IMR-90 (cell line): ENCODE results near the gene KRABD2.

ENCODE experiments used
- ATAC-seq: fragments of 200-7000 bp; cut with Tn5 transposase; 2 replicates; pipeline ENCODE4 v1.9.1; 2020; ENCODE audit warnings: low read depth, mild to moderate bottlenecking, moderate library complexity
- BruUV-seq: library from RNA; stranded (reverse); fragments of 400-500 nt; replicated peaks from 2 replicates; lab custom pipeline; 2021; lab: Mats Ljungman, UMichigan
- CTCF ChIA-PET: fragments of 300-600 bp; formaldehyde crosslinking; extraction: SDS; loops from one replicate; lab custom pipeline; 2021; ENCODE audit warnings: antibody characterized with exemption; lab: Yijun Ruan, JAX
- POLR2A ChIA-PET: fragments of 300-600 bp; sonication (Branson Sonifier 250); formaldehyde crosslinking; loops from one replicate; lab custom pipeline; 2022; ENCODE audit warnings: antibody characterized with exemption; ENCODE audit not compliant: unreplicated experiment; lab: Charles Lee
- DNase-seq: peaks from one replicate; pipeline ENCODE4 v3.0.0; 2013
- H2AFZ ChIP-seq: replicated peaks from 2 replicates; pipeline ENCODE3; 2013; ENCODE audit warnings: low read length, mild to moderate bottlenecking; ENCODE audit not compliant: poor library complexity
- H2AK5ac ChIP-seq: 2 replicates; pipeline ENCODE4 v1.6.1; 2013; ENCODE audit warnings: low read depth, low read length, inconsistent platforms
- H2AK9ac ChIP-seq: replicated peaks from 2 replicates; pipeline ENCODE3; 2013; ENCODE audit warnings: mild to moderate bottlenecking, low read depth, low read length, moderate library complexity; ENCODE audit not compliant: poor library complexity
- H2BK120ac ChIP-seq: 2 replicates; pipeline ENCODE4 v1.6.1; 2013; ENCODE audit warnings: low read depth, low read length, inconsistent platforms
- H2BK15ac ChIP-seq: 3 replicates; pipeline ENCODE4 v1.6.1; 2013; ENCODE audit warnings: low read depth, low read length, inconsistent platforms
- H2BK20ac ChIP-seq: 2 replicates; pipeline ENCODE4 v1.6.1; 2013; ENCODE audit warnings: low read depth, mild to moderate bottlenecking, inconsistent platforms, low read length, moderate library complexity
- H2BK5ac ChIP-seq: 2 replicates; pipeline ENCODE4 v1.6.1; 2013; ENCODE audit warnings: mild to moderate bottlenecking, low read depth, low read length, inconsistent platforms; ENCODE audit not compliant: poor library complexity, severe bottlenecking
- H3K14ac ChIP-seq: replicated peaks from 2 replicates; pipeline ENCODE4 v1.6.1; 2013; ENCODE audit warnings: low read depth, low read length, inconsistent platforms
- H3K18ac ChIP-seq: 2 replicates; pipeline ENCODE4 v1.6.1; 2013; ENCODE audit warnings: low read depth, low read length, control low read depth
- H3K23ac ChIP-seq: 2 replicates; pipeline ENCODE4 v1.6.1; 2013; ENCODE audit warnings: low read depth, low read length, inconsistent platforms
- H3K27ac ChIP-seq: 2 replicates; pipeline ENCODE4 v1.5.1; 2013; ENCODE audit warnings: mild to moderate bottlenecking, control low read depth, low read length; ENCODE audit not compliant: insufficient read depth
- H3K27me3 ChIP-seq: 2 replicates; pipeline ENCODE4 v1.6.1; 2013; ENCODE audit warnings: low read length; ENCODE audit not compliant: control insufficient read depth, insufficient read depth
- H3K36me3 ChIP-seq: 2 replicates; pipeline ENCODE4 v1.6.1; 2013; ENCODE audit warnings: low read length, mixed read lengths; ENCODE audit not compliant: control insufficient read depth, insufficient read depth
- H3K4ac ChIP-seq: 2 replicates; pipeline ENCODE4 v1.6.1; 2013; ENCODE audit warnings: low read depth, low read length, inconsistent platforms
- H3K4me1 ChIP-seq: 2 replicates; pipeline ENCODE4 v1.6.1; 2013; ENCODE audit warnings: low read length, mixed read lengths; ENCODE audit not compliant: control insufficient read depth, insufficient read depth
- H3K4me2 ChIP-seq: 2 replicates; pipeline ENCODE4 v1.6.1; 2013; ENCODE audit warnings: low read depth, mild to moderate bottlenecking, control low read depth, low read length, moderate library complexity
- H3K4me3 ChIP-seq: 2 replicates; pipeline ENCODE4 v1.5.1; 2013; ENCODE audit warnings: low read depth, mild to moderate bottlenecking, control low read depth, low read length, moderate library complexity; ENCODE audit not compliant: insufficient read depth
- H3K56ac ChIP-seq: 2 replicates; pipeline ENCODE4 v1.6.1; 2013; ENCODE audit warnings: low read length, inconsistent platforms; ENCODE audit not compliant: insufficient read depth; ENCODE audit errors: extremely low read depth
- H3K79me1 ChIP-seq, 2 experiments: 2 replicates each; pipeline ENCODE4 v1.6.1; 2013; ENCODE audit warnings: low read length in 2 of 2, inconsistent platforms in 1 of 2, low read depth in 1 of 2
- H3K9ac ChIP-seq: 2 replicates; pipeline ENCODE4 v1.6.1; 2013; ENCODE audit warnings: low read depth, low read length, control low read depth
- H3K9me1 ChIP-seq: 2 replicates; pipeline ENCODE4 v1.6.1; 2013; ENCODE audit warnings: low read length, inconsistent platforms; ENCODE audit not compliant: insufficient read depth
- H3K9me3 ChIP-seq: 2 replicates; pipeline ENCODE4 v1.6.1; 2013; ENCODE audit warnings: low read length; ENCODE audit not compliant: control insufficient read depth, insufficient read depth
- H4K20me1 ChIP-seq: 2 replicates; pipeline ENCODE4 v1.6.1; 2013; ENCODE audit warnings: low read length, inconsistent platforms; ENCODE audit not compliant: insufficient read depth
- H4K5ac ChIP-seq: 2 replicates; pipeline ENCODE4 v1.6.1; 2013; ENCODE audit warnings: mild to moderate bottlenecking, low read depth, low read length, control low read depth
- H4K8ac ChIP-seq, 2 experiments: 2 replicates each; pipeline ENCODE4 v1.6.1; 2013; ENCODE audit warnings: low read depth in 2 of 2, low read length in 2 of 2, control low read depth in 1 of 2, inconsistent platforms in 1 of 2
- H4K91ac ChIP-seq: 2 replicates; pipeline ENCODE4 v1.6.1; 2013; ENCODE audit warnings: low read depth, low read length, inconsistent platforms; ENCODE audit not compliant: insufficient read depth
- BHLHE40 ChIP-seq: fragments of 150-350 bp; IDR thresholded peaks from 2 replicates; pipeline ENCODE4 v1.6.1; 2016; ENCODE audit warnings: mild to moderate bottlenecking, low read depth, low read length
- CEBPB ChIP-seq: IDR thresholded peaks from 2 replicates; pipeline ENCODE4 v1.6.1; 2012; ENCODE audit warnings: low read depth, low read length, improper control_type of control experiment
- CHD1 ChIP-seq: IDR thresholded peaks from 2 replicates; pipeline ENCODE4 v1.6.1; 2012; ENCODE audit warnings: low read depth, low read length, improper control_type of control experiment
- ELK1 ChIP-seq: fragments of 150-350 bp; IDR thresholded peaks from 2 replicates; pipeline ENCODE4 v1.6.1; 2016; ENCODE audit warnings: low read depth, mild to moderate bottlenecking, low read length, moderate library complexity, borderline replicate concordance
- FOS ChIP-seq: fragments of 150-350 bp; IDR thresholded peaks from 2 replicates; pipeline ENCODE4 v1.6.1; 2016; ENCODE audit warnings: low read depth, low read length
- MAFK ChIP-seq: IDR thresholded peaks from 2 replicates; pipeline ENCODE4 v1.6.1; 2012; ENCODE audit warnings: low read depth, low read length, improper control_type of control experiment
- MAZ ChIP-seq: IDR thresholded peaks from 2 replicates; pipeline ENCODE4 v1.6.1; 2012; ENCODE audit warnings: low read depth, mild to moderate bottlenecking, low read length, improper control_type of control experiment, moderate library complexity, borderline replicate concordance
- MXI1 ChIP-seq: IDR thresholded peaks from 2 replicates; pipeline ENCODE4 v1.6.1; 2012; ENCODE audit warnings: low read depth, mild to moderate bottlenecking, low read length, moderate library complexity, borderline replicate concordance
- NFE2L2 ChIP-seq: fragments of 150-350 bp; IDR thresholded peaks from 2 replicates; pipeline ENCODE4 v1.6.1; 2016; ENCODE audit warnings: low read depth, mild to moderate bottlenecking, low read length
- POLR2A ChIP-seq: IDR thresholded peaks from 2 replicates; pipeline ENCODE4 v1.6.1; 2012; ENCODE audit warnings: mild to moderate bottlenecking, low read depth, low read length
- RAD21 ChIP-seq: IDR thresholded peaks from 2 replicates; pipeline ENCODE4 v1.6.1; 2012; ENCODE audit warnings: low read length, improper control_type of control experiment
- RFX5 ChIP-seq: IDR thresholded peaks from 2 replicates; pipeline ENCODE4 v1.8.0; 2012; ENCODE audit warnings: low read depth, mild to moderate bottlenecking, low read length, moderate library complexity
- SMC3 ChIP-seq: fragments of 150-350 bp; IDR thresholded peaks from 2 replicates; pipeline ENCODE4 v1.6.1; 2016; ENCODE audit warnings: low read depth, mild to moderate bottlenecking, antibody characterized with exemption, low read length, moderate library complexity
- WGBS, 2 experiments: methylation state at CpG; one replicate each; pipeline versions ENCODE4 v1.1.5 to v1.1.7; 2013; ENCODE audit warnings: missing lambda C conversion rate in 2 of 2; ENCODE audit not compliant: insufficient read length in 1 of 2; ENCODE audit errors: extremely low coverage in 2 of 2; 5-methylcytosine and 5-hydroxymethylcytosine counted together
- dilution Hi-C: fragments of 300-500 bp; cut with HindIII; formaldehyde crosslinking; loops from one replicate; pipeline ENCODE4 v1.14.3; 2018; ENCODE audit warnings: low sequenced_read_pairs; ENCODE audit not compliant: unreplicated experiment
- in situ Hi-C: fragments of 300-500 bp; cut with MboI; formaldehyde crosslinking; loops from 3 replicates; pipeline ENCODE4 v1.14.3; 2019; ENCODE audit warnings: low sequenced_read_pairs, inconsistent platforms, mixed read lengths
- intact Hi-C: fragments of 100-400 bp; cut with micrococcal nuclease; formaldehyde crosslinking; loops from 2 replicates; pipeline ENCODE4 v1.10.0; 2022
- TF ChIP-seq, protein P1 (sequence below): fragments of 150-350 bp; IDR thresholded peaks from 2 replicates; pipeline ENCODE4 v1.6.1; 2017; ENCODE audit warnings: mild to moderate bottlenecking, antibody characterized with exemption, low read length, low read depth
- TF ChIP-seq, protein P2 (sequence below): conservative IDR thresholded peaks from 2 replicates; pipeline ENCODE4 v1.5.1; 2012; ENCODE audit warnings: mild to moderate bottlenecking, low read depth, low read length, improper control_type of control experiment

The KRABD2 gene

DNA sequence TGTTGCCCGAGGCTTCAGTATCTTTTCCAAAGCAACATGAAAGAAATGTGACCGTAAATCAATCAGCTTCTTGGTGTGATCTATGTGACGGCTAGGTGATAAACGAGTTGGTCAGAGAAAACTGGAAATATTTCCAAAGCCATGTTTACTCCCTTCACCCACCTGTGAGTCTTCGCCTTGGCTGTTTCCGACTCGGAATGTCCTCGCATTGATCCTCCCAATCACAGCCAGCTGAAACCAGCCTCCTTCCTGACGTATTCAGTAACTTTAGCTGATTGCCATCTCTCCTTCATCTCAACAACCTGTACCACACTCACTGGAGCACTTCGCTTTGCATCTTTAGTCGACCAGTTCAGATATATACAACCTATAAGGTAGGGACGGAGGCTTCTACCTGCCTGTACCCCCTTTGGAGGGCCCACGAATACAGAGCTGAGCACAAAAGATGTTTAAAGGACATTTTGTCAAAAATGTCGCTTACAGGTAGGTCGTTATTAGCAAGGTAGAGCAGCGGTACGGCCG lies 705 bp downstream of the KRABD2 start:
- H2BK120ac ChIP-seq: peak overlapping the region; percentile 39; the same call in 1 of the 2 replicates
- H3K27me3 ChIP-seq: no peaks in the 10 kb centered on the region
- ATAC-seq (peak; percentile 1; the same call in 1 of the 2 replicates), DNase-seq (peak; percentile 29)
- H3K9ac ChIP-seq: peak overlapping the region; percentile 97
- WGBS, 2 experiments: no CpG with 5 or more reads among the region's 18 CpGs
- POLR2A ChIA-PET: interaction anchor here (0.6 kb wide), 1 partner anchor 935 kb away, joined by 3 read pairs; no protein-coding TSS in a partner anchor
- H3K4me1 ChIP-seq: peaks cover 6% of the 10 kb centered on the region
- peak overlapping the region; percentile 97 for H3K27ac ChIP-seq
- peak overlapping the region; percentile 96 for H2AK9ac ChIP-seq
- peak overlapping the region; percentile 85 for H3K4me3 ChIP-seq
- 0 out of 2 replicates have a peak overlapping the region, but pooled peaks have one; percentile 3 for H2BK20ac ChIP-seq
- peak overlapping the region; percentile 68; the same call in 1 of the 2 replicates for H3K18ac ChIP-seq
- H3K9me3 ChIP-seq: no peaks in the 10 kb centered on the region
- no peak for TF ChIP-seq RAD21
- TF ChIP-seq, protein P1, sequence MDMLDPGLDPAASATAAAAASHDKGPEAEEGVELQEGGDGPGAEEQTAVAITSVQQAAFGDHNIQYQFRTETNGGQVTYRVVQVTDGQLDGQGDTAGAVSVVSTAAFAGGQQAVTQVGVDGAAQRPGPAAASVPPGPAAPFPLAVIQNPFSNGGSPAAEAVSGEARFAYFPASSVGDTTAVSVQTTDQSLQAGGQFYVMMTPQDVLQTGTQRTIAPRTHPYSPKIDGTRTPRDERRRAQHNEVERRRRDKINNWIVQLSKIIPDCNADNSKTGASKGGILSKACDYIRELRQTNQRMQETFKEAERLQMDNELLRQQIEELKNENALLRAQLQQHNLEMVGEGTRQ: no peak
- no peak for TF ChIP-seq CHD1
- TF ChIP-seq SMC3: no peak
- no peak for TF ChIP-seq NFE2L2
- TF ChIP-seq MXI1: no peak
- no peak for TF ChIP-seq FOS
- no peak for TF ChIP-seq RFX5
- TF ChIP-seq POLR2A: no peak
- TF ChIP-seq MAZ: no peak
- no peak for TF ChIP-seq ELK1
- TF ChIP-seq, protein P2, sequence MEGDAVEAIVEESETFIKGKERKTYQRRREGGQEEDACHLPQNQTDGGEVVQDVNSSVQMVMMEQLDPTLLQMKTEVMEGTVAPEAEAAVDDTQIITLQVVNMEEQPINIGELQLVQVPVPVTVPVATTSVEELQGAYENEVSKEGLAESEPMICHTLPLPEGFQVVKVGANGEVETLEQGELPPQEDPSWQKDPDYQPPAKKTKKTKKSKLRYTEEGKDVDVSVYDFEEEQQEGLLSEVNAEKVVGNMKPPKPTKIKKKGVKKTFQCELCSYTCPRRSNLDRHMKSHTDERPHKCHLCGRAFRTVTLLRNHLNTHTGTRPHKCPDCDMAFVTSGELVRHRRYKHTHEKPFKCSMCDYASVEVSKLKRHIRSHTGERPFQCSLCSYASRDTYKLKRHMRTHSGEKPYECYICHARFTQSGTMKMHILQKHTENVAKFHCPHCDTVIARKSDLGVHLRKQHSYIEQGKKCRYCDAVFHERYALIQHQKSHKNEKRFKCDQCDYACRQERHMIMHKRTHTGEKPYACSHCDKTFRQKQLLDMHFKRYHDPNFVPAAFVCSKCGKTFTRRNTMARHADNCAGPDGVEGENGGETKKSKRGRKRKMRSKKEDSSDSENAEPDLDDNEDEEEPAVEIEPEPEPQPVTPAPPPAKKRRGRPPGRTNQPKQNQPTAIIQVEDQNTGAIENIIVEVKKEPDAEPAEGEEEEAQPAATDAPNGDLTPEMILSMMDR: no peak
- TF ChIP-seq BHLHE40: no peak
- no peak for TF ChIP-seq CEBPB
- no peak for TF ChIP-seq MAFK
- peak overlapping the region; percentile 93 to 94 for H4K8ac ChIP-seq
- intact Hi-C loops (loop anchor here (1.0 to 2.0 kb wide), 2 partner anchors 45 to 127 kb away; partner anchors contain the start of genes CTC1 and PFAS), dilution Hi-C loops (no loop called here), in situ Hi-C loops (no loop called here)
- H4K5ac ChIP-seq: peak overlapping the region; percentile 80
- H3K56ac ChIP-seq: peak overlapping the region; percentile 82
- peak overlapping the region; percentile 96 for H3K4ac ChIP-seq
- H2AK5ac ChIP-seq: peak overlapping the region; percentile 93
- peak overlapping the region; percentile 94 for H2AFZ ChIP-seq
- peak overlapping the region; percentile 89 for H3K23ac ChIP-seq
- H3K9me1 ChIP-seq: peaks cover 3% of the 10 kb centered on the region; the same call in 1 of the 2 replicates
- H2BK5ac ChIP-seq: peak overlapping the region; percentile 86
- CTCF ChIA-PET: no interaction called here
- BruUV-seq: no TSS peak
- H3K36me3 ChIP-seq: peaks cover 18% of the 10 kb centered on the region
- H3K79me1 ChIP-seq: peaks cover 10 to 24% of the 10 kb centered on the region in 2 experiments
- H3K14ac ChIP-seq: peak overlapping the region; percentile 92
- H4K20me1 ChIP-seq: peaks cover 17% of the 10 kb centered on the region
- no peak overlapping the region for H2BK15ac ChIP-seq
- peak overlapping the region; percentile 93 for H4K91ac ChIP-seq
- peak overlapping the region; percentile 99 for H3K4me2 ChIP-seq
